ENCODE measurements around the gene SMYD2. TPM values are rescaled to one million over a fixed set of nuclear protein-coding genes. Genes with fewer than 3 reads are reported as not detected.

The SMYD2 gene
- total and polyA plus RNA-seq, 2 donors (not counting 3 experiments of a cell fraction or from before 2014, with no cell fraction given): 8.0 to 20.9 TPM

- dilution Hi-C loops (cut with MboI; ENCODE audit: extremely low pct_ligation_motif_present, low sequenced_read_pairs): no loop called here
Observed at GRCh38 chr1:214285610-214286440, 4.9 kb downstream of the SMYD2 start.

More at GRCh38 chr1:214285610-214286440, 4.9 kb downstream of the SMYD2 start:
- Histone ChIP-seq H3K27ac (ENCODE audit: insufficient read depth, low read depth, low read length) (no peak overlapping the region), H3K27me3 (ENCODE audit: control insufficient read depth in 2 of 2, insufficient read depth in 2 of 2, low read length in 2 of 2) (no peaks in the 10 kb centered on the region), H2AFZ (ENCODE audit: low read depth, low read length) (no peak overlapping the region), H3K4me2 (ENCODE audit: insufficient read depth, low read length) (no peak overlapping the region), H3K9ac (replicated peaks; ENCODE audit: extremely low read depth, insufficient read depth, low read length) (no peak overlapping the region), H3K79me2 (ENCODE audit: control insufficient read depth, insufficient read depth, low read length) (no peaks in the 10 kb centered on the region), H3K4me3 (replicated peaks in 1 of 3; ENCODE audit: insufficient read depth in 1 of 3, low read depth in 1 of 3, low read length in 3 of 3) (no peak overlapping the region), H3K36me3 (ENCODE audit: control insufficient read depth in 2 of 2, extremely low read depth in 1 of 2, insufficient read depth in 2 of 2, low read length in 2 of 2) (no peaks in the 10 kb centered on the region), H3K9me1 (replicated peaks; ENCODE audit: control insufficient read depth, extremely low read depth, insufficient read depth, low read length) (no peaks in the 10 kb centered on the region), H3K9me3 (replicated peaks; ENCODE audit: control insufficient read depth, insufficient read depth, low read length) (no peaks in the 10 kb centered on the region), H3K4me1 (ENCODE audit: control insufficient read depth, extremely low read depth, insufficient read depth, low read length) (no peaks in the 10 kb centered on the region), H4K20me1 (replicated peaks; ENCODE audit: control insufficient read depth, extremely low read depth, insufficient read depth, low read length) (no peaks in the 10 kb centered on the region)
- FAIRE-seq (no peak), DNase-seq (ENCODE audit: low read depth, low spot score) (no peak)
- POLR2A ChIA-PET: no interaction called here
- CTCF ChIA-PET: interaction anchor here (1.0 to 3.2 kb wide), 3 partner anchors 9 to 46 kb away, joined by 3 to 12 read pairs (median 9); no protein-coding TSS in a partner anchor
- no peak for TF ChIP-seq MYC (IDR thresholded peaks at IDR 0.05; ENCODE audit: low read depth, low read length)
- TF ChIP-seq POLR2AphosphoS5 (IDR thresholded peaks at IDR 0.05; ENCODE audit: insufficient read depth, low read depth, low read length): no peak
- no peak for TF ChIP-seq CTCF (IDR thresholded peaks at IDR 0.05; ENCODE audit: extremely low read depth in 1 of 2, insufficient read depth in 1 of 2, low read depth in 1 of 2, low read length in 2 of 2)
- TF ChIP-seq EZH2 (IDR thresholded peaks at IDR 0.05; ENCODE audit: borderline replicate concordance, low read depth, low read length, severe bottlenecking): no peak
- TF ChIP-seq FOS (IDR thresholded peaks at IDR 0.05; ENCODE audit: borderline replicate concordance, insufficient read depth, low read length): no peak
- TF ChIP-seq GATA2 (IDR thresholded peaks at IDR 0.05; ENCODE audit: insufficient read depth, insufficient read length, low read depth, low read length): no peak
- TF ChIP-seq JUN (IDR thresholded peaks at IDR 0.05; ENCODE audit: borderline replicate concordance, insufficient read depth, insufficient read length, low read depth): no peak
- TF ChIP-seq MAX (IDR thresholded peaks at IDR 0.05; ENCODE audit: insufficient read depth, insufficient read length): no peak
- TF ChIP-seq POLR2A (IDR thresholded peaks at IDR 0.05; ENCODE audit: low read depth, low read length): no peak
- no TSS peak for BruUV-seq (replicated peaks)
- intact Hi-C loops (cut with micrococcal nuclease): no loop called here
